Measurements from ENCODE around the gene POMT1.

Gene POMT1

GRCh38 chr9:131459056-131459455, 43.7 kb upstream of the POMT1 start:
- no peaks in the 10 kb centered on the region for H3K9me3 ChIP-seq (ENCODE audit: control insufficient read depth, insufficient read depth, low read depth, low read length)
- TF ChIP-seq ZNF560 (tag by site-specific recombination; IDR thresholded peaks at IDR 0.05; ENCODE audit: borderline replicate concordance) = no peak
- TF ChIP-seq MEIS1 (CRISPR knock-in tag; IDR thresholded peaks at IDR 0.05; ENCODE audit: borderline replicate concordance) = no peak
- TF ChIP-seq ZNF501 (tag by site-specific recombination; IDR thresholded peaks at IDR 0.05) = no peak
- no peak for TF ChIP-seq ATF2 (tag by site-specific recombination; IDR thresholded peaks at IDR 0.05; ENCODE audit: low read depth)
- no peak for TF ChIP-seq ZNF654 (tag by site-specific recombination; IDR thresholded peaks at IDR 0.05; ENCODE audit: low read depth)
- TF ChIP-seq ZNF2 (tag by site-specific recombination; IDR thresholded peaks at IDR 0.05) = no peak
- no peak for TF ChIP-seq ZNF747 (tag by site-specific recombination; IDR thresholded peaks at IDR 0.05)
- TF ChIP-seq ZNF350 (tag by site-specific recombination; IDR thresholded peaks at IDR 0.05) = no peak
- TF ChIP-seq SP2 (tag by site-specific recombination; IDR thresholded peaks at IDR 0.05) = no peak
- no peak for TF ChIP-seq PATZ1 (tag by site-specific recombination; IDR thresholded peaks at IDR 0.05)
- no peaks in the 10 kb centered on the region for H3K4me1 ChIP-seq (ENCODE audit: control insufficient read depth, insufficient read depth, low read length)
- no peak overlapping the region for H3K4me3 ChIP-seq (ENCODE audit: low read depth, low read length)
- no peak overlapping the region for H3K27ac ChIP-seq (ENCODE audit: extremely low read depth, low read depth, low read length)
- peaks cover 75 to 96% of the 10 kb centered on the region in 2 experiments for H3K36me3 ChIP-seq (ENCODE audit: control insufficient read depth in 2 of 2, insufficient read depth in 1 of 2, low read length in 2 of 2)
- POLR2A ChIA-PET = interaction anchor here (0.6 to 0.7 kb wide), 2 partner anchors 22 to 916 kb away, joined by 4 to 5 read pairs; no protein-coding TSS in a partner anchor
- CTCF ChIA-PET = interaction anchor here (0.8 kb wide), 1 partner anchor 123 kb away, joined by 4 read pairs; no protein-coding TSS in a partner anchor

GRCh38 chr9:131461166-131461565, 41.6 kb upstream of the POMT1 start:
- H3K4me3 ChIP-seq (ENCODE audit: low read depth, low read length) = no peak overlapping the region
- H3K4me1 ChIP-seq (ENCODE audit: control insufficient read depth, insufficient read depth, low read length) = no peaks in the 10 kb centered on the region
- peaks cover 76 to 96% of the 10 kb centered on the region in 2 experiments for H3K36me3 ChIP-seq (ENCODE audit: control insufficient read depth in 2 of 2, insufficient read depth in 1 of 2, low read length in 2 of 2)
- POLR2A ChIA-PET = no interaction called here
- no peaks in the 10 kb centered on the region for H3K9me3 ChIP-seq (ENCODE audit: control insufficient read depth, insufficient read depth, low read depth, low read length)
- H3K27ac ChIP-seq (ENCODE audit: extremely low read depth, low read depth, low read length) = no peak overlapping the region
- CTCF ChIA-PET = interaction anchor here (1.4 kb wide), 1 partner anchor 17 kb away, joined by 3 read pairs; no protein-coding TSS in a partner anchor
- TF ChIP-seq KLF9 (tag by site-specific recombination; IDR thresholded peaks at IDR 0.05; ENCODE audit: low read depth) (no peak), ZNF18 (tag by site-specific recombination; IDR thresholded peaks at IDR 0.05) (no peak), HOXA7 (CRISPR knock-in tag; IDR thresholded peaks at IDR 0.05; ENCODE audit: borderline replicate concordance) (no peak), ZNF214 (tag by site-specific recombination; IDR thresholded peaks at IDR 0.05; ENCODE audit: borderline replicate concordance) (no peak), ZNF518A (tag by site-specific recombination; conservative IDR thresholded peaks at IDR 0.05; ENCODE audit: low read depth) (no peak), OVOL3 (tag by site-specific recombination; IDR thresholded peaks at IDR 0.05) (no peak), ZSCAN4 (tag by site-specific recombination; IDR thresholded peaks at IDR 0.05) (no peak), ZNF473 (tag by site-specific recombination; IDR thresholded peaks at IDR 0.05) (no peak), ZSCAN30 (tag by site-specific recombination; IDR thresholded peaks at IDR 0.05) (no peak), ZNF311 (tag by site-specific recombination; IDR thresholded peaks at IDR 0.05; ENCODE audit: borderline replicate concordance) (no peak), IKZF3 (tag by site-specific recombination; IDR thresholded peaks at IDR 0.05) (no peak), ZNF548 (tag by site-specific recombination; IDR thresholded peaks at IDR 0.05) (no peak), ZIC2 (tag by site-specific recombination; IDR thresholded peaks at IDR 0.05) (no peak), FEZF1 (tag by site-specific recombination; IDR thresholded peaks at IDR 0.05) (no peak), ZNF426 (tag by site-specific recombination; IDR thresholded peaks at IDR 0.05) (no peak)
